Measurements from ENCODE around the gene CIROP. TPM values are rescaled to one million over a fixed set of nuclear protein-coding genes. Genes with fewer than 3 reads are reported as not detected.
A peak's percentile ranks its signal among the peaks of the same experiment; 100 is the strongest.

Gene CIROP
- total RNA-seq, 1 donor from 2014 or later, result not detected

GRCh38 chr14:23125933-23126524, 21.2 kb upstream of the CIROP start:
- intact Hi-C loops (cut with DNase I), result no loop called here
- H3K36me3 ChIP-seq, result peaks cover 24% of the 10 kb centered on the region

GRCh38 chr14:23125011-23125410, 20.2 kb upstream of the CIROP start:
- Histone ChIP-seq H3K4me3 (no peak overlapping the region), H3K27me3 (ENCODE audit: low read depth) (no peaks in the 10 kb centered on the region), H3K4me1 (peaks cover 6% of the 10 kb centered on the region), H3K9me3 (no peaks in the 10 kb centered on the region), H3K36me3 (peaks cover 21% of the 10 kb centered on the region), H3K27ac (no peak overlapping the region)
- ATAC-seq (no peak), DNase-seq (no peak)
- intact Hi-C loops (cut with DNase I), result no loop called here
- no peak for TF ChIP-seq CTCF (IDR thresholded peaks at IDR 0.05)

More at GRCh38 chr14:23125933-23126524, 21.2 kb upstream of the CIROP start:
- ATAC-seq (peak; percentile 21 to 36), DNase-seq (no peak)
- peaks cover 4% of the 10 kb centered on the region for H3K4me1 ChIP-seq
- TF ChIP-seq CTCF (IDR thresholded peaks at IDR 0.05), result no peak
- H3K27ac ChIP-seq, result no peak overlapping the region
- no peaks in the 10 kb centered on the region for H3K27me3 ChIP-seq (ENCODE audit: low read depth)
- H3K4me3 ChIP-seq, result no peak overlapping the region
- H3K9me3 ChIP-seq, result no peaks in the 10 kb centered on the region

GRCh38 chr14:23124337-23124954, 19.7 kb upstream of the CIROP start:
- no peak for TF ChIP-seq CTCF (IDR thresholded peaks at IDR 0.05)
- ATAC-seq, result no peak
- Histone ChIP-seq H3K27ac (no peak overlapping the region), H3K36me3 (peaks cover 16% of the 10 kb centered on the region), H3K4me1 (peaks cover 11% of the 10 kb centered on the region), H3K9me3 (no peaks in the 10 kb centered on the region), H3K27me3 (ENCODE audit: low read depth) (no peaks in the 10 kb centered on the region), H3K4me3 (no peak overlapping the region)
- DNase-seq, result no peak
- intact Hi-C loops (cut with DNase I), result loop anchor here (5.0 kb wide), 1 partner anchor 63 kb away; no protein-coding TSS in a partner anchor

- H3K36me3 ChIP-seq, result peaks cover 8% of the 10 kb centered on the region
- intact Hi-C loops (cut with DNase I), result loop anchor here (5.0 kb wide), 1 partner anchor 64 kb away; no protein-coding TSS in a partner anchor
- no peak overlapping the region for H3K4me3 ChIP-seq
- ATAC-seq (peak in 1 of 2 donors; percentile 29), DNase-seq (peak; percentile 75)
- no peaks in the 10 kb centered on the region for H3K27me3 ChIP-seq (ENCODE audit: low read depth)
- H3K4me1 ChIP-seq, result peaks cover 13% of the 10 kb centered on the region
- no peaks in the 10 kb centered on the region for H3K9me3 ChIP-seq
- TF ChIP-seq CTCF (IDR thresholded peaks at IDR 0.05), result no peak
- no peak overlapping the region for H3K27ac ChIP-seq
These were observed 18.6 kb upstream of the CIROP start for GRCh38 chr14:23123419-23123818.

GRCh38 chr14:23122086-23122485, 17.3 kb upstream of the CIROP start:
- no peak for ATAC-seq
- peaks cover 13% of the 10 kb centered on the region for H3K4me1 ChIP-seq
- no peaks in the 10 kb centered on the region for H3K36me3 ChIP-seq
- H3K27ac ChIP-seq, result no peak overlapping the region
- no peak overlapping the region for H3K4me3 ChIP-seq
- TF ChIP-seq CTCF (IDR thresholded peaks at IDR 0.05), result no peak
- no peaks in the 10 kb centered on the region for H3K9me3 ChIP-seq
- no peaks in the 10 kb centered on the region for H3K27me3 ChIP-seq (ENCODE audit: low read depth)
- intact Hi-C loops (cut with DNase I), result loop anchor here (5.0 kb wide), 1 partner anchor 65 kb away; no protein-coding TSS in a partner anchor
- DNase-seq, result no peak
